NCI-H2196 (cell line): Measurements from ENCODE around the gene LAMTOR2.

Experiments
- DNase-seq: peaks from one replicate; lab custom pipeline; 2025; ENCODE audit not compliant: unreplicated experiment; lab: John Stamatoyannopoulos, UW

The LAMTOR2 gene

GRCh38 chr1:156096640-156097391, 42.2 kb downstream of the LAMTOR2 start:
- DNase-seq, result peak; percentile 78

GRCh38 chr1:156097499-156098178, 43.1 kb downstream of the LAMTOR2 start:
- no peak for DNase-seq

- DNase-seq, result no peak
These were observed 44.2 kb downstream of the LAMTOR2 start for GRCh38 chr1:156098784-156099183.

DNA sequence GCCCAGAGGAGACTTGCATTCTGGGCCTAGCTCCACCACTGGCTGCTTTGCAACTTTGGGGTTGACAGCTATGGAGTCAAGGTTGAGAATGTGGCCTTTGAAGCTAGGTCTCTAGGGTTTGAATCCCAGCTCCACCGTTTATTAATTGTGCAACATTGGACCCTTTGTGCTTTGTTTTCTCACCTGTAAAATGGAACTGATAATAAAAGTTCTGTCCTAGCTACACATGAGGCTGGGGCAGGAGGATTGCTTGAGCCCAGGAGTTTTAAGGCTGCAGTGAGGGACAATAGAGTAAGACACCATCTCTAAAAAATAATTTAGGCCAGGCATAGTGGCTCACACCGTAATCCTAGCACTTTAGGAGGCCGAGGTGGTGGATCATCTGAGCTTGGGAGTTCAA, 44.7 kb downstream of the LAMTOR2 start:
- DNase-seq, result no peak

GRCh38 chr1:156100205-156100995, 45.8 kb downstream of the LAMTOR2 start:
- no peak for DNase-seq

DNA sequence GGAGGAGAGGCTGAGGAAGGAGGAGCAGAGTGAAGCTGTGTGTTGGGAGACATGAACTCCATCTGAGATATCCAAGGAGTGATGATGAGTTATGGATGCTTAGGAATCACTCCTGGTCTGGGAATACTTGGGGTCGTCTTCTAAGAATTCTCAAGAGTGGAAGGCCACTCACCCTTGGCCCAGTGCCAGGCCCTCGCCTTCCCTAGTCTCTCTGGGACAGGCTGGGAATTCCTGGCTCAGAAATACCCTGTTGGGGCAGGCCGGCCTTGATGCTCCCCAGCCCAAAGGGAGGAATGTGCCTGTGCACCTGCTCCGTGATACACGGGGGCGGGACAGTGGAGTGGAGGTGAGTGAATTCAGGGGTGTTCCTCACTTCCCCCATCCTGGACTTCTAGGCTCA, 47.3 kb downstream of the LAMTOR2 start:
- no peak for DNase-seq

- DNase-seq, result no peak
These were observed 48.3 kb downstream of the LAMTOR2 start for GRCh38 chr1:156102633-156103511.

DNA sequence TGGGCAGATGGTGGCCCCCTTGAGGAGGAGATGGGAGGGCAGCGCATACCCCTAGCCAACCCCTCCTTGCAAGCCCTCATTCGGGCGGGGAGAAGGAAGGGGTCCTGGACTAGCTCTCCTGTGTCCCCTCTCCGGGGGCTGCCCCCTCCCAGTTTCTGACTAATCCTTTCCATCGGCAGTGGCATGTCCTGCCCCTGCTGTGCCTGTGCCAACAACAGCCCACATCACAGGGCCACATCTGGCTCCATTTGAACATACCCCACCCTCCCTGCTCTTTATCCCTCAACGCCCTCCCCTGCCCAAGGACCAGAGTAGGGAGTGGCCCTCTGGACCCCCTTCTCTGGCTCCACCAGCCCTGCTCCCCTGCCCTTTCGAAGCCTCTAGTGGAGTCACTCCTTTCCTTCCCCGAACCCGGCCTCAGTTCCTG, 49.0 kb downstream of the LAMTOR2 start:
- DNase-seq, result no peak

- DNase-seq, result peak; percentile 64
These were observed 49.7 kb downstream of the LAMTOR2 start for GRCh38 chr1:156104065-156104810.

DNA sequence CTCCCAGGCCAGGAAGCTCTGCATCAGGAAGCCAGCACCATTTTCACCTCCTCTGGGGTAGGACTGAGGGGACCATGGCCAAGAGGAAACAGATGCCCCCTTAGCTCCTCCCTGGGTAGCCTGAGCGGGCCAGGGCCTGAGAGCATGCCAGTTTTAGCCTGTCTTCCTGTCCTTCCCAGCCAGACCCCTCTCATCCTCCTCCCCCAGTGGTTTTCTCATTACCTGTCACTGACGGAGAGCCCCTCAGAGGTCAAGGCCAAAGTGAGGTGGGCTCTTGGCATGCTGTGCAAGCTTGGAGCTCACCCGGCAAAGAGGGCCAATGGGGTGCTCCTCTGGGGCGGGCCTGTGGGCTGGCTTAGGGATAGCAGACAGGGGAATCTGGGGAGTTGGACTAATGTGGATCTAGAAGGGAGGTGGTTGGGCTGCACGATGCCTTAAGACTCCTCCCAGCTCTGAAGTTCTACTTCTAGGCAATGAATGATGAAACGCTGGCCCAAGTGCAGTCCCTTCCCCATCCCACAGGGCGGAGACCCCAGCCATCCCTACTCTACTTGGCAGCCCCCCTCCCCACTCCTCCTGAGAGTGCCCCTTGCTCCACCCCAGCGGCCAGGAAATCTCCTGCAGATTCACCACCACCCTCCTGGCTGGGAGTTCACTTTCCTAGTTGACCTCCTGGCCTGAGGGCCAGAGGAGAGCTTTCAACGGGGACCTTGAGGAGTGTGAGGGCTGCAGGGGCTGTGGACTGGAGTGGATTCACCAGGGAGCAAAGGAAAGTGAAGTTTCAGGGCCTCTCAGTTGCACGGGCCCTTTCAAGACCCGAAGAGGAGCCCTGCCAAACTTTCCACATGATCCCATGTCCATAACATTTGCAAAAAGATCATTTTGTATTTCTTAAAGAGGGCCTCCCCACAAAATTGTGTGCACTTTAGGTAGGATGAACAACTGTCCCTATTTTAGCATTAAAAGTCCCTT, 50.6 kb downstream of the LAMTOR2 start:
- DNase-seq, result no peak

DNA sequence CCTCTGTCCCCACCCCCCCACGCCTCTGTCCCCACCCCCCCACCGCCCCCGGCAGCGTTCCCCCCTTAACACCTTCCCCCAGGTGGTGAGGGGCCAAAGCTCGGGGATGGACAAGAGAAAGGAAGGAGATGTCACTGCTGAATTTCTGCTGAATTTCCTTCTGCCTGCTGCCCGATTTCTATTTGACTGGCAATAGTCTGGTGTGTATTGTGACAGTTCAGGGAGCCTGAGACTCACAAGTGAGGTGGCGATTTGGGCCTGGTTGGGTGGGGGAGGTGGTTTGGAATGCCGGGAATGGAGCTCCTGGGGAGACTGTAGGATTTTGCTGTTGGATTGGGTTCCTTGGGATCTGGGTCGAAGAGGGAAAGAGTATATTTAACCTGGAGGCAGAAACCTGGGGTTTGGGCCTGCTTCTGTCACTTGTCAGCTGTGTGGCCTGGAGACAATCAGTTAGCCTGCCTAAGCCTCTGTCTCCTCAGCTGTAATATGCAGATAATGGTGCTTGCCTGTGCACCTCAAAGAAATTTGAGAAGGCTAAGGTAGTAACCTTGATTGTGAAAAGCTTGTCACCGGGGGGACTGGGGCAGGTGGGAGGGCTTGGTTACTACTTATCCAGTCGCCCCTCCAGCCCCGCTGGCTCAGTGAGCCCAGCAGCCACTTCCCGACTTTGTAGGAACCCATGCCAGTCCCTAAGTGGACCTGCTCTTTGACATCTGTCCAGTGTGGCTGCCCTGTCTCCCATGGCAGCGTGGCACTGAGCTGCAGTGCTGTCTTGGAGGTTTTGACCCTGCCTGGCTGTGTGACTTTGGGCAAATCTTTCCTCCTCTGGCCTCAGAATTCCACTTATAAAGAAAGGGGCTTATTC, 52.3 kb downstream of the LAMTOR2 start:
- DNase-seq, result no peak

GRCh38 chr1:156108057-156108456, 53.5 kb downstream of the LAMTOR2 start:
- DNase-seq, result no peak
